Measurements from ENCODE around the gene TRIM26.

Gene TRIM26

GRCh38 chr6:30135147-30135546 is 78.1 kb downstream of the TRIM26 start:
- ATAC-seq, result no peak
- no peak for TF ChIP-seq CSRNP3 (CRISPR knock-in tag; IDR thresholded peaks at IDR 0.05)
- TF ChIP-seq CREB5 (CRISPR knock-in tag; IDR thresholded peaks at IDR 0.05; ENCODE audit: low read depth), result no peak
- TF ChIP-seq TCF4 (CRISPR knock-in tag; IDR thresholded peaks at IDR 0.05; ENCODE audit: borderline replicate concordance), result no peak
- no peak for TF ChIP-seq TOX (CRISPR knock-in tag; IDR thresholded peaks at IDR 0.05; ENCODE audit: borderline replicate concordance)
- TF ChIP-seq ZNF565 (CRISPR knock-in tag; conservative IDR thresholded peaks at IDR 0.05; ENCODE audit: low read depth), result no peak
- no peak for TF ChIP-seq OSR1 (CRISPR knock-in tag; IDR thresholded peaks at IDR 0.05)
- TF ChIP-seq BACH2 (CRISPR knock-in tag; IDR thresholded peaks at IDR 0.05; ENCODE audit: borderline replicate concordance), result no peak
- TF ChIP-seq ISL1 (CRISPR knock-in tag; IDR thresholded peaks at IDR 0.05), result no peak
- no peak for TF ChIP-seq PPARA (CRISPR knock-in tag; IDR thresholded peaks at IDR 0.05; ENCODE audit: borderline replicate concordance)
- no peak for TF ChIP-seq TSHZ2 (CRISPR knock-in tag; IDR thresholded peaks at IDR 0.05)
- no peak for TF ChIP-seq ZNF8 (CRISPR knock-in tag; IDR thresholded peaks at IDR 0.05)
- TF ChIP-seq POU6F1 (CRISPR knock-in tag; IDR thresholded peaks at IDR 0.05; ENCODE audit: borderline replicate concordance, low read depth), result no peak
- TF ChIP-seq ZFP3 (CRISPR knock-in tag; IDR thresholded peaks at IDR 0.05), result no peak
- no peak for TF ChIP-seq CSDC2 (CRISPR knock-in tag; IDR thresholded peaks at IDR 0.05)
- TF ChIP-seq PATZ1 (CRISPR knock-in tag; IDR thresholded peaks at IDR 0.05; ENCODE audit: borderline replicate concordance), result no peak
- no peak for TF ChIP-seq ZNF70 (CRISPR knock-in tag; IDR thresholded peaks at IDR 0.05)
